H1 (cell line): ENCODE results near the gene ZMAT5. TPM values are rescaled to one million over a fixed set of nuclear protein-coding genes. Genes with fewer than 3 reads are reported as not detected.

Source experiments
- polyA plus RNA-seq, 7 experiments: library from polyadenylated mRNA; depleted of rRNA in 3 of 7; stranded (reverse) in 5 of 7; unstranded in 2 of 7; fragments of >200 nt in 5 of 7; fragments of 200-250 nt in 2 of 7; gene quantifications; 1 replicate in 5 of 7; 2 replicates in 1 of 7; 4 replicates in 1 of 7; pipeline versions ENCODE4 v1.2.1 to v1.2.3, GENCODE V29; 2011 to 2013; ENCODE audit warnings: missing spikeins in 2 of 7, mixed read lengths in 2 of 7
- total RNA-seq: library from RNA; stranded (reverse); fragmentation: NEBNext Ultra II Directional; extraction: Animal tissue kit (Norgen Biotek cat#: 25700); gene quantifications from 2 replicates; pipeline ENCODE4 v1.2.1, GENCODE V29; 2021
- TF ChIP-seq, protein P1 (sequence below), 3 experiments: IDR thresholded peaks; 1 replicate in 2 of 3; 2 replicates in 1 of 3; pipeline versions ENCODE4 v1.5.1 to v1.6.1; 2011; ENCODE audit warnings: low read length in 3 of 3, mild to moderate bottlenecking in 3 of 3, inconsistent platforms in 2 of 3, low read depth in 1 of 3, moderate library complexity in 1 of 3; ENCODE audit not compliant: insufficient read depth in 1 of 3; ENCODE audit errors: control extremely low read depth in 1 of 3

Gene ZMAT5
- total and polyA plus RNA-seq, 2 of the 8 experiments (the other 6 are each of a cell fraction or from before 2014, with no cell fraction given), result 14.0 to 38.3 TPM

DNA sequence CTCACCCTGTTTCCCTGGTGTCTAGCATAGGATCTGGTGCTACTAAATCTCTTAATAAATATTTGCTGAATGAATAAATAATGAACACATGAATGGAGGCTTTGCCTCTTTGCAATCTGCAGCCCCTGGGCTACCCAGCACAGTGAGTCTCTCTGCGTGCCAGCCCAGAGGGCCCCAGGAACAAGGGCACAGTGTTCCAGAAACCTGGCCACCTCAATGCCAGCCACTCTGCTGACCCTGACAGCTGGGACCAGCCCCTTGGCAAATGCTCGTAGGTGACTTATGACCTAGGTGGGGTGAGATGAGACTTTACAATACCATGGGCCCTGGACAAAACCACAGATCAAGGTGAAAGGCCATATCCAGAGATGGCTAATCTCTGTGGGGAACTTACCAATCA lies 32.0 kb upstream of the ZMAT5 start (continued):
- TF ChIP-seq, protein P1, sequence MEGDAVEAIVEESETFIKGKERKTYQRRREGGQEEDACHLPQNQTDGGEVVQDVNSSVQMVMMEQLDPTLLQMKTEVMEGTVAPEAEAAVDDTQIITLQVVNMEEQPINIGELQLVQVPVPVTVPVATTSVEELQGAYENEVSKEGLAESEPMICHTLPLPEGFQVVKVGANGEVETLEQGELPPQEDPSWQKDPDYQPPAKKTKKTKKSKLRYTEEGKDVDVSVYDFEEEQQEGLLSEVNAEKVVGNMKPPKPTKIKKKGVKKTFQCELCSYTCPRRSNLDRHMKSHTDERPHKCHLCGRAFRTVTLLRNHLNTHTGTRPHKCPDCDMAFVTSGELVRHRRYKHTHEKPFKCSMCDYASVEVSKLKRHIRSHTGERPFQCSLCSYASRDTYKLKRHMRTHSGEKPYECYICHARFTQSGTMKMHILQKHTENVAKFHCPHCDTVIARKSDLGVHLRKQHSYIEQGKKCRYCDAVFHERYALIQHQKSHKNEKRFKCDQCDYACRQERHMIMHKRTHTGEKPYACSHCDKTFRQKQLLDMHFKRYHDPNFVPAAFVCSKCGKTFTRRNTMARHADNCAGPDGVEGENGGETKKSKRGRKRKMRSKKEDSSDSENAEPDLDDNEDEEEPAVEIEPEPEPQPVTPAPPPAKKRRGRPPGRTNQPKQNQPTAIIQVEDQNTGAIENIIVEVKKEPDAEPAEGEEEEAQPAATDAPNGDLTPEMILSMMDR (IDR thresholded peaks at IDR 0.05; ENCODE audit: control extremely low read depth in 1 of 3, insufficient read depth in 1 of 3, low read depth in 1 of 3, low read length in 3 of 3), result no peak
